Mesenchymal stem cell (in vitro differentiated cells and primary cell): ENCODE measurements around the gene ACSM5.

Experiments
- DNase-seq: peaks from one replicate; pipeline ENCODE4 v3.0.0-alpha.2; 2013
- H2AFZ ChIP-seq: one replicate; pipeline ENCODE4 v1.6.1; 2013; ENCODE audit warnings: low read depth, mild to moderate bottlenecking, control low read depth, inconsistent platforms, low read length, moderate library complexity
- H2AK5ac ChIP-seq: 2 replicates; pipeline ENCODE4 v1.6.1; 2013; ENCODE audit warnings: low read length, moderate library complexity, mild to moderate bottlenecking, inconsistent platforms; ENCODE audit not compliant: severe bottlenecking
- H2BK120ac ChIP-seq: one replicate; pipeline ENCODE4 v1.6.1; 2013; ENCODE audit warnings: low read depth, mild to moderate bottlenecking, inconsistent platforms, low read length, moderate library complexity
- H2BK12ac ChIP-seq, 2 experiments: one replicate each; pipeline ENCODE4 v1.6.1; 2013; ENCODE audit warnings: inconsistent platforms in 2 of 2, low read length in 2 of 2, mild to moderate bottlenecking in 2 of 2, moderate library complexity in 2 of 2, control low read depth in 1 of 2
- H2BK15ac ChIP-seq: one replicate; pipeline ENCODE4 v1.6.1; 2013; ENCODE audit warnings: mild to moderate bottlenecking, low read depth, inconsistent platforms; ENCODE audit not compliant: poor library complexity, severe bottlenecking
- H2BK5ac ChIP-seq: 2 replicates; pipeline ENCODE4 v1.6.1; 2013; ENCODE audit warnings: low read depth, mild to moderate bottlenecking, low read length, control low read depth, inconsistent platforms; ENCODE audit not compliant: poor library complexity, severe bottlenecking
- H3K14ac ChIP-seq, 2 experiments: one replicate each; pipeline ENCODE4 v1.6.1; 2013; ENCODE audit warnings: inconsistent platforms in 2 of 2, low read length in 2 of 2, control low read depth in 1 of 2, mild to moderate bottlenecking in 1 of 2, moderate library complexity in 1 of 2
- H3K18ac ChIP-seq, 2 experiments: one replicate each; pipeline ENCODE4 v1.6.1; 2013; ENCODE audit warnings: inconsistent platforms in 2 of 2, low read length in 2 of 2, control low read depth in 1 of 2, low read depth in 1 of 2, mild to moderate bottlenecking in 1 of 2
- H3K23ac ChIP-seq, 2 experiments: one replicate each; pipeline ENCODE4 v1.6.1; 2013; ENCODE audit warnings: inconsistent platforms in 2 of 2, low read length in 2 of 2, mild to moderate bottlenecking in 2 of 2, moderate library complexity in 2 of 2, control low read depth in 1 of 2
- H3K27ac ChIP-seq: 2 replicates; pipeline ENCODE4 v1.5.1; 2013; ENCODE audit warnings: mild to moderate bottlenecking, moderate library complexity, low read length, control low read depth, inconsistent platforms; ENCODE audit not compliant: poor library complexity, severe bottlenecking
- H3K27me3 ChIP-seq, 2 experiments: 2 replicates each; pipeline versions ENCODE4 v1.6.1 to v1.7.0; 2013; ENCODE audit warnings: low read length in 2 of 2, mild to moderate bottlenecking in 2 of 2, moderate library complexity in 2 of 2, control low read depth in 1 of 2, inconsistent platforms in 1 of 2; ENCODE audit not compliant: control insufficient read depth in 1 of 2, insufficient read depth in 1 of 2
- H3K36me3 ChIP-seq, 2 experiments: 2 replicates each; pipeline versions ENCODE4 v1.6.1 to v1.7.0; 2013; ENCODE audit warnings: low read length in 2 of 2, control low read depth in 1 of 2, inconsistent platforms in 1 of 2, low read depth in 1 of 2, mild to moderate bottlenecking in 1 of 2; ENCODE audit not compliant: insufficient read depth in 2 of 2, control insufficient read depth in 1 of 2
- H3K4ac ChIP-seq, 2 experiments: one replicate each; pipeline ENCODE4 v1.6.1; 2013; ENCODE audit warnings: inconsistent platforms in 2 of 2, low read length in 2 of 2, mild to moderate bottlenecking in 2 of 2, moderate library complexity in 2 of 2, control low read depth in 1 of 2, low read depth in 1 of 2
- H3K4me1 ChIP-seq: 2 replicates; pipeline ENCODE4 v1.6.1; 2013; ENCODE audit warnings: low read depth, low read length, control low read depth; ENCODE audit not compliant: control insufficient read depth, insufficient read depth
- H3K4me2 ChIP-seq: 2 replicates; pipeline ENCODE4 v1.6.1; 2013; ENCODE audit warnings: low read length, mild to moderate bottlenecking, inconsistent platforms; ENCODE audit not compliant: poor library complexity, severe bottlenecking
- H3K4me3 ChIP-seq, 2 experiments: 2 replicates each; pipeline versions ENCODE4 v1.5.1 to v1.7.0; 2013; ENCODE audit warnings: low read length in 2 of 2, mild to moderate bottlenecking in 2 of 2, control low read depth in 1 of 2, low read depth in 1 of 2; ENCODE audit not compliant: insufficient read depth in 1 of 2
- H3K79me1 ChIP-seq: replicated peaks from 2 replicates; pipeline ENCODE4 v1.6.1; 2013; ENCODE audit warnings: mild to moderate bottlenecking, control low read depth, low read length, inconsistent platforms; ENCODE audit not compliant: poor library complexity, severe bottlenecking
- H3K9ac ChIP-seq: 2 replicates; pipeline ENCODE4 v1.7.0; 2013; ENCODE audit warnings: mild to moderate bottlenecking, low read length, moderate library complexity
- H3K9me3 ChIP-seq: 2 replicates; pipeline ENCODE4 v1.7.0; 2013; ENCODE audit warnings: mild to moderate bottlenecking, low read length; ENCODE audit not compliant: control insufficient read depth
- H4K8ac ChIP-seq: one replicate; pipeline ENCODE4 v1.6.1; 2013; ENCODE audit warnings: inconsistent platforms, mild to moderate bottlenecking, low read length, moderate library complexity
- H4K91ac ChIP-seq: one replicate; pipeline ENCODE4 v1.6.1; 2013; ENCODE audit warnings: mild to moderate bottlenecking, low read length, inconsistent platforms
- WGBS: methylation state at CpG from one replicate; pipeline ENCODE4 v1.1.7; 2013; ENCODE audit warnings: mixed read lengths; 5-methylcytosine and 5-hydroxymethylcytosine counted together

Gene ACSM5

DNA sequence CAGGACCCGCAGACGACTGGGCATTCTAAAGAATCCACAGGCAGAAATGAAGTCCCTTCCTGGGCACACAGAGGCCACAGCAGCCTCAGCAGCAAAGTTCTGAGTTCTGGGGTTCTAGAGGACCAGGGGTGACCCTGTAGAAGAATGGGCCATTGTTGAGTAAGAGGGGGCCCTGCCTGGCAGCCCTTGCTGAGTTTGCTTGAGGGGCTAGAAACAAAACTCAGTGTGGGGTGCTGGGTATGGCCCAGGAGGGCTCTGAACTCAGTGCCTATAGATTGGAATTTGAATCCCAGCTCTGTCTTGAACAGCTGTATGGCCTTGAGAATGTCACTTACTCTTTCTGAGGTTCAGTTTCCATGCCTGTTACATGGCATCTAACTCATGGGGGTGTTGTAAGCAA, 4.7 kb upstream of the ACSM5 start, which contains the start of gene PDILT:
Gene PDILT (minus strand): TSS at position 101 of the 400 bp plus-strand sequence. CDS start 5,437 bp downstream, outside the sequence.
- 64% methylated on average over 2 of the region's 2 CpGs for WGBS
- no peak within 1 kb of the TSS for H3K18ac ChIP-seq
- no peak within 1 kb of the TSS for H3K9ac ChIP-seq
- no peak within 1 kb of the TSS for H3K27ac ChIP-seq
- peaks cover 7% of the 10 kb centered on the region for H3K4me1 ChIP-seq
- H3K9me3 ChIP-seq: no peaks in the 10 kb centered on the region
- no peak within 1 kb of the TSS for H3K4ac ChIP-seq
- H2AFZ ChIP-seq: no peak within 1 kb of the TSS
- H3K27me3 ChIP-seq: no peaks in the 10 kb centered on the region
- no peak within 1 kb of the TSS for H3K4me3 ChIP-seq
- no peak within 1 kb of the TSS for H2BK5ac ChIP-seq
- no peak within 1 kb of the TSS for H2BK120ac ChIP-seq
- no peak within 1 kb of the TSS for H4K91ac ChIP-seq
- H2BK12ac ChIP-seq: no peak within 1 kb of the TSS
- DNase-seq: no peak
- no peaks in the 10 kb centered on the region for H3K36me3 ChIP-seq
- no peak within 1 kb of the TSS for H2BK15ac ChIP-seq
- no peak within 1 kb of the TSS for H2AK5ac ChIP-seq
- no peak within 1 kb of the TSS for H4K8ac ChIP-seq
- no peak within 1 kb of the TSS for H3K4me2 ChIP-seq
- H3K79me1 ChIP-seq: no peaks in the 10 kb centered on the region
- H3K23ac ChIP-seq: no peak within 1 kb of the TSS
- H3K14ac ChIP-seq: no peak within 1 kb of the TSS

DNA sequence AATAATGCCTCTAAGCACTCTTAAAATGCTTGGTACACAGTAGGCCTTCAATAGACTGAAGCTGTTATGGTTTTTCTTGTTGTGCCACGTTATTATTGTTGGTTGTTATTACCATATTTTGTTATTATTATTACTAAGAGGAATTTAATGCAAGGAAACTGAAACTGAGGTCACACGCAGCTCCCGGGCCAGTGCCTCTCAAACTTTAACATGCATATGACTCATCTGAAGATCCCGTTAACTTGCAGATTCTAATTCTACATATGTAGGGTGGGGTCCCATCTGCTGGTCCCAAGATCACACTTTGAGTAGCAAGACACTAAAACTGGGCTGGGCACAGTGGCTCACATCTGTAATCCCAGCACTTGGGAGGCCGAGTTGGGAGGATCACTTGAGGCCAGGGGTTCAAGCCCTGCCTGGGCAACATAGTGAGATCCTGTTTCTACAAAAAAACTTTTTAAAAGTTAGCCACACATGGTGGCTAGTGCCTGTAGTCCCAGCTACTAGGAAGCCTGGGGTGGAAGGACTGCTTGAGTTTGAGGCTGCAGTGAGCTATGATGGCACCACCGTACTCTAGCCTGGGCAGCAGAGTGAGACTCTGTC, 888 bp downstream of the ACSM5 start:
- no peak overlapping the region for H3K18ac ChIP-seq
- H3K4me1 ChIP-seq: no peaks in the 10 kb centered on the region
- peak overlapping the region; percentile 41 for H2AK5ac ChIP-seq
- no peaks in the 10 kb centered on the region for H3K36me3 ChIP-seq
- no peak overlapping the region for H2BK120ac ChIP-seq
- H4K91ac ChIP-seq: no peak overlapping the region
- no peak overlapping the region for H3K23ac ChIP-seq
- 66% methylated on average over 5 of the region's 6 CpGs for WGBS
- peak overlapping the region; percentile 35 for H2BK5ac ChIP-seq
- no peak overlapping the region for H2BK12ac ChIP-seq
- H3K14ac ChIP-seq: no peak overlapping the region
- H3K27ac ChIP-seq: peak overlapping the region; percentile 58
- H3K4me2 ChIP-seq: no peak overlapping the region
- DNase-seq: no peak
- H2AFZ ChIP-seq: no peak overlapping the region
- H2BK15ac ChIP-seq: no peak overlapping the region
- H3K9ac ChIP-seq: peak overlapping the region; percentile 67
- H3K4ac ChIP-seq: no peak overlapping the region
- no peak overlapping the region for H4K8ac ChIP-seq
- peak overlapping the region in 1 of 2 experiments; percentile 53 for H3K4me3 ChIP-seq
- no peaks in the 10 kb centered on the region for H3K27me3 ChIP-seq
- no peaks in the 10 kb centered on the region for H3K9me3 ChIP-seq
- H3K79me1 ChIP-seq: no peaks in the 10 kb centered on the region

DNA sequence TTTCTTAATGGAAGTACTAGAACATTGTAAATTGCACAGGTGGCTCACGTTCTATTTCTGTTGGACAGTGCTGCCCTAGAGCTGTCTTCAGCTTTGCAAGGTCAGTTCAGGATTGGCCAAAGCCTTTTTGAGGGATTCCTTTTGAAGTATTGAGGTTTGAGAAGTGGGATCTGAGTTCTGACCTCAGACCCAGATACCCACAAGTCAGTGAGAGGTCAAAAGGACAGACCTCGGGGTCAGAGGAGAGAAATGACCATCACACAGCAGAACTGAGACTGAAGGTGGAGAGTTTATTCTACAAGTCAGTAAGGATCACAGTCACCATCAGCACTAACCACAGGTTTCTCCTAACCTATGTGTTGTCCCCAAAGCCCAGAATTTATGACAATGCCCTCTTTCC, 1.7 kb downstream of the ACSM5 start:
- H2BK12ac ChIP-seq: no peak overlapping the region
- no peak overlapping the region for H4K91ac ChIP-seq
- no peak overlapping the region for H4K8ac ChIP-seq
- H3K4me2 ChIP-seq: no peak overlapping the region
- H3K9me3 ChIP-seq: no peaks in the 10 kb centered on the region
- H2AFZ ChIP-seq: no peak overlapping the region
- H2AK5ac ChIP-seq: no peak overlapping the region
- WGBS: 83% methylated on average over 1 of the region's 2 CpGs
- H3K14ac ChIP-seq: no peak overlapping the region
- H3K4me1 ChIP-seq: no peaks in the 10 kb centered on the region
- no peaks in the 10 kb centered on the region for H3K36me3 ChIP-seq
- H3K23ac ChIP-seq: no peak overlapping the region
- H2BK15ac ChIP-seq: no peak overlapping the region
- H3K27ac ChIP-seq: no peak overlapping the region
- no peak overlapping the region for H3K9ac ChIP-seq
- no peak for DNase-seq
- no peaks in the 10 kb centered on the region for H3K27me3 ChIP-seq
- H3K4me3 ChIP-seq: no peak overlapping the region
- H2BK5ac ChIP-seq: no peak overlapping the region
- H3K18ac ChIP-seq: no peak overlapping the region
- no peak overlapping the region for H2BK120ac ChIP-seq
- no peak overlapping the region for H3K4ac ChIP-seq
- H3K79me1 ChIP-seq: no peaks in the 10 kb centered on the region

DNA sequence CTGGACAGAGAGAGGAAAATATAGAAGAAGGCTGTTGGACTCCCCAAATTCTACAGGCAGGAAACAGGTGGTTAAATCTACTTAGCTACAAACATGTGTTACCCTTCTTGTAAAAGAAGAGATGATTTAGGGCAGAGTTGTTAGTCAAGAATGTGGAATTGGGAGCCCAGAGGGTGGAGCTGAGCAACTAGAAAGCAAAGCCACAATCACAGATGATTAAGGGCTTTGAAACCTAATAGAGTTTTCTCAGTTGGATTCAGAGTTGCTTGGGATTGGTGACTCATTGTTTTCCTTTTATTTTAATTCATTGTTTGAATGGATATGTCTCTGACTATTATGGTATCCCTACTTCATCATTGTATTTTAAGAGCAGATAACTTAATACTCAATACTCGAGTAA, 6.2 kb downstream of the ACSM5 start:
- H3K36me3 ChIP-seq: no peaks in the 10 kb centered on the region

More for the DNA sequence above, 6.2 kb downstream of the ACSM5 start:
- H4K8ac ChIP-seq: no peak overlapping the region
- no peak overlapping the region for H2BK120ac ChIP-seq
- no peak overlapping the region for H3K9ac ChIP-seq
- H3K18ac ChIP-seq: no peak overlapping the region
- H2AFZ ChIP-seq: no peak overlapping the region
- H2BK15ac ChIP-seq: no peak overlapping the region
- H2AK5ac ChIP-seq: no peak overlapping the region
- H3K79me1 ChIP-seq: no peaks in the 10 kb centered on the region
- H3K27me3 ChIP-seq: no peaks in the 10 kb centered on the region
- no peak overlapping the region for H3K4me2 ChIP-seq
- no peaks in the 10 kb centered on the region for H3K4me1 ChIP-seq
- no peak overlapping the region for H4K91ac ChIP-seq
- H2BK5ac ChIP-seq: no peak overlapping the region
- H3K4me3 ChIP-seq: no peak overlapping the region
- no peak overlapping the region for H3K4ac ChIP-seq
- no peak overlapping the region for H3K23ac ChIP-seq
- H3K14ac ChIP-seq: no peak overlapping the region
- H2BK12ac ChIP-seq: no peak overlapping the region
- H3K9me3 ChIP-seq: no peaks in the 10 kb centered on the region
- WGBS: no CpG with 5 or more reads among the region's 1 CpG
- no peak for DNase-seq
- H3K27ac ChIP-seq: peak overlapping the region; percentile 40
